Measurements from ENCODE around the gene NAAA. TPM values are rescaled to one million over a fixed set of nuclear protein-coding genes. Genes with fewer than 3 reads are reported as not detected.
"Not testable (repeated sequence)": the region's sequence is repeated elsewhere in the genome, so short reads cannot be mapped to it uniquely, and the experiment has no call there.

The NAAA gene
- total and polyA plus RNA-seq, 3 donors from 2014 or later, result 6.3 to 24.9 (median 15.2) TPM

GRCh38 chr4:75976177-75976576 lies 35.4 kb upstream of the NAAA start:
- H3K36me3 ChIP-seq (ENCODE audit: low read depth, missing control alignments), result no peaks in the 10 kb centered on the region
- H3K27ac ChIP-seq, result no peak overlapping the region
- DNase-seq, result no peak
- TF ChIP-seq POLR2A (IDR thresholded peaks at IDR 0.05), result no peak
- no peak for TF ChIP-seq CTCF (IDR thresholded peaks at IDR 0.05)
- H3K27me3 ChIP-seq, result no peaks in the 10 kb centered on the region
- WGBS, 2 donors, result 93 to 97% methylated on average over 2 of the region's 2 CpGs
- no peaks in the 10 kb centered on the region for H3K9me3 ChIP-seq
- intact Hi-C loops (cut with DNase I; ENCODE audit: low total_unique reads), result no loop called here
- H3K4me1 ChIP-seq, result no peaks in the 10 kb centered on the region
- no peak overlapping the region for H3K4me3 ChIP-seq

GRCh38 chr4:75973766-75974165 lies 33.0 kb upstream of the NAAA start:
- no peak for DNase-seq
- H3K36me3 ChIP-seq (ENCODE audit: low read depth, missing control alignments), result no peaks in the 10 kb centered on the region

GRCh38 chr4:75968084-75968483 lies 27.3 kb upstream of the NAAA start:
- H3K27ac ChIP-seq, result no peak overlapping the region
- WGBS, 2 donors, result 84% methylated on average over 3 of the region's 3 CpGs
- H3K27me3 ChIP-seq, result no peaks in the 10 kb centered on the region
- intact Hi-C loops (cut with DNase I; ENCODE audit: low total_unique reads), result no loop called here
- no peak for TF ChIP-seq POLR2A (IDR thresholded peaks at IDR 0.05)
- no peak for TF ChIP-seq CTCF (IDR thresholded peaks at IDR 0.05)
- H3K4me3 ChIP-seq, result no peak overlapping the region
- no peaks in the 10 kb centered on the region for H3K36me3 ChIP-seq (ENCODE audit: low read depth, missing control alignments)
- DNase-seq, result no peak
- no peaks in the 10 kb centered on the region for H3K4me1 ChIP-seq
- H3K9me3 ChIP-seq, result no peaks in the 10 kb centered on the region

More at GRCh38 chr4:75973766-75974165, 33.0 kb upstream of the NAAA start:
- TF ChIP-seq CTCF (IDR thresholded peaks at IDR 0.05), result no peak
- no peak for TF ChIP-seq POLR2A (IDR thresholded peaks at IDR 0.05)
- H3K4me1 ChIP-seq, result no peaks in the 10 kb centered on the region
- no peaks in the 10 kb centered on the region for H3K9me3 ChIP-seq
- intact Hi-C loops (cut with DNase I; ENCODE audit: low total_unique reads), result no loop called here
- no peaks in the 10 kb centered on the region for H3K27me3 ChIP-seq
- no peak overlapping the region for H3K4me3 ChIP-seq
- no peak overlapping the region for H3K27ac ChIP-seq

GRCh38 chr4:75963558-75963957 lies 22.7 kb upstream of the NAAA start:
- no peak for DNase-seq
- no peaks in the 10 kb centered on the region for H3K9me3 ChIP-seq
- no peak overlapping the region for H3K27ac ChIP-seq
- no peaks in the 10 kb centered on the region for H3K27me3 ChIP-seq
- no peak overlapping the region for H3K4me3 ChIP-seq
- WGBS, 2 donors, result 42 to 47% methylated on average over 2 of the region's 2 CpGs
- no peaks in the 10 kb centered on the region for H3K4me1 ChIP-seq
- intact Hi-C loops (cut with DNase I; ENCODE audit: low total_unique reads), result no loop called here
- TF ChIP-seq CTCF (IDR thresholded peaks at IDR 0.05) (no peak), POLR2A (IDR thresholded peaks at IDR 0.05) (no peak)
- H3K36me3 ChIP-seq (ENCODE audit: low read depth, missing control alignments), result no peaks in the 10 kb centered on the region

DNA sequence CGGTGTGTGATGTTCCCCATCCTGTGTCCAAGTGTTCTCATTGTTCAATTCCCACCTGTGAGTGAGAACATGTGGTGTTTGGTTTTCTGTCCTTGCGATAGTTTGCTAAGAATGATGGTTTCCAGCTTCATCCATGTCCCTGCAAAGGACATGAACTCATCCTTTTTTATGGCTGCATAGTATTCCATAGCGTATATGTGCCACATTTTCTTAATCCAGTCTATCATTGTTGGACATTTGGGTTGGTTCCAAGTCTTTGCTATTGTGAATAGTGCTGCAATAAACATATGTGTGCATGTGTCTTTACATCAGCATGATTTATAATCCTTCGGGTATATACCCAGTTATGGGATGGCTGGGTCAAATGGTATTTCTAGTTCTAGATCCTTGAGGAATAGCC lies 21.3 kb upstream of the NAAA start:
- DNase-seq; H3K9me3 ChIP-seq; H3K27me3 ChIP-seq; H3K4me3 ChIP-seq; H3K36me3 ChIP-seq (ENCODE audit: low read depth, missing control alignments); H3K27ac ChIP-seq; H3K4me1 ChIP-seq; intact Hi-C loops (cut with DNase I; ENCODE audit: low total_unique reads): not testable (repeated sequence)
- WGBS, 2 donors, result 98 to 99% methylated on average over 4 of the region's 4 CpGs

GRCh38 chr4:75958546-75958945 lies 17.7 kb upstream of the NAAA start:
- 94 to 96% methylated on average over 7 of the region's 7 CpGs for WGBS, 2 donors
- H3K36me3 ChIP-seq (ENCODE audit: low read depth, missing control alignments); H3K27ac ChIP-seq; H3K4me1 ChIP-seq; H3K4me3 ChIP-seq; H3K27me3 ChIP-seq; H3K9me3 ChIP-seq; DNase-seq; intact Hi-C loops (cut with DNase I; ENCODE audit: low total_unique reads): not testable (repeated sequence)

GRCh38 chr4:75954811-75955210 lies 14.0 kb upstream of the NAAA start:
- H3K36me3 ChIP-seq (ENCODE audit: low read depth, missing control alignments); intact Hi-C loops (cut with DNase I; ENCODE audit: low total_unique reads); H3K27me3 ChIP-seq; H3K27ac ChIP-seq; H3K4me1 ChIP-seq; H3K4me3 ChIP-seq; H3K9me3 ChIP-seq; DNase-seq: not testable (repeated sequence)
- 85 to 87% methylated on average over 5 of the region's 5 CpGs for WGBS, 2 donors

Measured in testis (tissue), 3 donors.